GM12801 (cell line): ENCODE measurements around the gene ARHGEF1.

Source experiments
- CTCF ChIP-seq: IDR thresholded peaks from one replicate; pipeline ENCODE4 v1.5.1; 2011; ENCODE audit warnings: control low read depth; ENCODE audit not compliant: insufficient read length; ENCODE audit errors: extremely low read depth

Gene ARHGEF1

GRCh38 chr19:41864374-41864773, 18.6 kb upstream of the ARHGEF1 start:
- no peak for TF ChIP-seq CTCF

GRCh38 chr19:41866284-41866683, 16.7 kb upstream of the ARHGEF1 start:
- TF ChIP-seq CTCF: no peak

GRCh38 chr19:41868120-41868988, 14.6 kb upstream of the ARHGEF1 start:
- TF ChIP-seq CTCF: no peak

GRCh38 chr19:41868989-41869300, 14.0 kb upstream of the ARHGEF1 start:
- no peak for TF ChIP-seq CTCF

GRCh38 chr19:41869374-41869955, 13.5 kb upstream of the ARHGEF1 start:
- no peak for TF ChIP-seq CTCF

GRCh38 chr19:41870401-41870873, 12.5 kb upstream of the ARHGEF1 start:
- TF ChIP-seq CTCF: no peak

GRCh38 chr19:41871573-41872383, 11.2 kb upstream of the ARHGEF1 start:
- no peak for TF ChIP-seq CTCF
